K562 (cell line): ENCODE measurements around the gene TENT4A. TPM values are rescaled to one million over a fixed set of nuclear protein-coding genes. Genes with fewer than 3 reads are reported as not detected.
A peak's percentile ranks its signal among the peaks of the same experiment; 100 is the strongest.

Experiments
- ATAC-seq: fragments of 200-7000 bp; cut with Tn5 transposase; 3 replicates; pipeline ENCODE4 v1.9.1; 2020; ENCODE audit warnings: moderate library complexity
- BruUV-seq: library from RNA; stranded (reverse); fragments of 400-500 nt; replicated peaks from 2 replicates; lab custom pipeline; 2021; lab: Mats Ljungman, UMichigan
- CTCF ChIA-PET: fragments of 300-600 bp; formaldehyde crosslinking; extraction: SDS; loops from one replicate; lab custom pipeline; 2021; ENCODE audit warnings: low intra/inter-chr PET ratio; lab: Yijun Ruan, JAX
- POLR2A ChIA-PET: fragments of 300-600, 350-650 bp; sonication (Branson Sonifier 250); formaldehyde crosslinking; extraction: SDS; loops from one replicate; lab custom pipeline; 2021; ENCODE audit warnings: antibody characterized with exemption, inconsistent platforms; lab: Yijun Ruan, JAX
- DNase-seq, 4 experiments: peaks; one replicate each; pipeline versions ENCODE4 v3.0.0 to v3.0.0-alpha.2; 2011 to 2018; ENCODE audit warnings: low spot score in 3 of 4, mixed read lengths in 3 of 4; ENCODE audit errors: extremely low read depth in 1 of 4
- FAIRE-seq: peaks from 2 replicates; lab custom pipeline; 2011; peaks lifted over from hg19 to GRCh38; lab: Jason Lieb, UNC
- H2AFZ ChIP-seq: 2 replicates; pipeline ENCODE4 v1.6.0; 2011; ENCODE audit warnings: low read depth, low read length, control low read depth, inconsistent platforms
- H3K27ac ChIP-seq: fragments of 200-600 bp; 3 replicates; pipeline ENCODE4 v1.8.0; 2011; ENCODE audit warnings: low read depth, mild to moderate bottlenecking, control low read depth, inconsistent platforms, low read length, moderate library complexity, mixed read lengths; ENCODE audit errors: extremely low read depth
- H3K27me3 ChIP-seq, 2 experiments: fragments of 300-600 bp in 1 of 2; 2 replicates in 1 of 2; 3 replicates in 1 of 2; pipeline versions ENCODE4 v1.6.0 to v1.8.0; 2011; ENCODE audit warnings: inconsistent platforms in 2 of 2, low read length in 2 of 2, mild to moderate bottlenecking in 1 of 2, mixed read lengths in 1 of 2, moderate library complexity in 1 of 2; ENCODE audit not compliant: control insufficient read depth in 2 of 2, insufficient read depth in 2 of 2
- H3K36me3 ChIP-seq: fragments of 300-600 bp; 3 replicates; pipeline ENCODE4 v1.8.0; 2011; ENCODE audit warnings: mild to moderate bottlenecking, low read length, inconsistent platforms; ENCODE audit not compliant: control insufficient read depth, insufficient read depth
- H3K4me1 ChIP-seq, 2 experiments: fragments of 200-600 bp in 1 of 2; replicated peaks in 1 of 2; 2 replicates in 1 of 2; 3 replicates in 1 of 2; pipeline versions ENCODE4 v1.5.1 to v1.8.0; 2011; ENCODE audit warnings: inconsistent platforms in 2 of 2, low read length in 2 of 2, mild to moderate bottlenecking in 1 of 2, mixed read lengths in 1 of 2, moderate library complexity in 1 of 2; ENCODE audit not compliant: control insufficient read depth in 2 of 2, insufficient read depth in 2 of 2
- H3K4me2 ChIP-seq: 2 replicates; pipeline ENCODE4 v1.6.1; 2011; ENCODE audit warnings: low read length, control low read depth, inconsistent platforms, mixed read lengths; ENCODE audit not compliant: insufficient read depth
- H3K4me3 ChIP-seq: fragments of 200-600 bp; sonication (generic), shearing (Covaris generic); 2 replicates; pipeline ENCODE4 v1.5.1; 2016; ENCODE audit warnings: control low read depth, inconsistent platforms
- H3K79me2 ChIP-seq: fragments of 200-600 bp; 3 replicates; pipeline ENCODE4 v1.8.0; 2011; ENCODE audit warnings: low read length, inconsistent platforms; ENCODE audit not compliant: control insufficient read depth, insufficient read depth
- H3K9ac ChIP-seq, 2 experiments: 2 replicates each; pipeline versions ENCODE4 v1.6.0 to v1.6.1; 2011; ENCODE audit warnings: low read depth in 2 of 2, low read length in 2 of 2, control low read depth in 1 of 2, inconsistent platforms in 1 of 2, mild to moderate bottlenecking in 1 of 2, mixed read lengths in 1 of 2; ENCODE audit not compliant: insufficient read depth in 1 of 2
- H3K9me1 ChIP-seq: one replicate; pipeline ENCODE4 v1.6.0; 2011; ENCODE audit warnings: inconsistent platforms, mild to moderate bottlenecking, low read length, moderate library complexity; ENCODE audit not compliant: control insufficient read depth, insufficient read depth
- H3K9me3 ChIP-seq: replicated peaks from 2 replicates; pipeline ENCODE4 v1.5.1; 2011; ENCODE audit warnings: low read depth, low read length, inconsistent platforms; ENCODE audit not compliant: control insufficient read depth, insufficient read depth
- H4K20me1 ChIP-seq: replicated peaks from 2 replicates; pipeline ENCODE4 v1.6.1; 2011; ENCODE audit warnings: low read length, inconsistent platforms, mixed read lengths; ENCODE audit not compliant: control insufficient read depth, insufficient read depth
- ILK ChIP-seq: fragments of 450-650 bp; IDR thresholded peaks from 2 replicates; pipeline ENCODE4 v1.6.1; 2016; ENCODE audit warnings: missing genetic modification characterization, low read depth, mild to moderate bottlenecking, missing compliant biosample characterization, moderate library complexity, borderline replicate concordance
- KLF6 ChIP-seq: fragments of 250-450 bp; sonication (Bioruptor Pico); IDR thresholded peaks from 2 replicates; pipeline ENCODE4 v1.4.0; 2020; ENCODE audit warnings: mild to moderate bottlenecking, moderate library complexity, borderline replicate concordance
- MCM2 ChIP-seq: fragments of 450-650 bp; IDR thresholded peaks from 2 replicates; pipeline ENCODE4 v1.6.1; 2017; ENCODE audit warnings: low read depth, mild to moderate bottlenecking
- MIER1 ChIP-seq: fragments of 450-650 bp; IDR thresholded peaks from 2 replicates; pipeline ENCODE4 v1.6.1; 2016; ENCODE audit warnings: antibody characterized with exemption, mild to moderate bottlenecking, low read depth
- NCOA1 ChIP-seq: fragments of 450-650 bp; IDR thresholded peaks from 2 replicates; pipeline ENCODE4 v1.6.1; 2016; ENCODE audit warnings: low read depth
- POLR3A ChIP-seq: IDR thresholded peaks from 2 replicates; pipeline ENCODE4 v1.6.1; 2011; ENCODE audit warnings: borderline replicate concordance, mild to moderate bottlenecking, moderate library complexity; ENCODE audit not compliant: insufficient read length, insufficient read depth; ENCODE audit errors: extremely low read depth
- RNF2 ChIP-seq: sonication (generic); IDR thresholded peaks from 2 replicates; pipeline ENCODE4 v1.6.1; 2016
- ZNF583 ChIP-seq: fragments of 250-450 bp; sonication (Bioruptor Pico); IDR thresholded peaks from 2 replicates; pipeline ENCODE4 v1.4.0; 2020
- WGBS: fragments of 100-300 bp; shearing (Covaris generic); methylation state at CpG from one replicate; pipeline ENCODE4 v1.1.6; 2016; ENCODE audit warnings: low coverage, mixed read lengths; ENCODE audit not compliant: insufficient coverage; ENCODE audit errors: missing lambda C conversion rate; 5-methylcytosine and 5-hydroxymethylcytosine counted together
- in situ Hi-C: fragments of 300-500 bp; cut with MboI; formaldehyde crosslinking; loops from 4 replicates; pipeline ENCODE4 v1.15.0; 2018; ENCODE audit warnings: inconsistent platforms, mixed read lengths
- intact Hi-C: fragments of 100-400 bp; cut with micrococcal nuclease; formaldehyde crosslinking; loops from 2 replicates; pipeline ENCODE4 v1.14.2; 2022
- polyA plus RNA-seq, 8 experiments: library from polyadenylated mRNA; depleted of rRNA in 4 of 8; stranded (reverse) in 5 of 8; unstranded in 3 of 8; fragments of >200 nt; fragmentation: Nextera tagmentation in 2 of 8; fragmentation: Illumina TruSeq in 1 of 8; extraction: Ambion mirVana in 2 of 8; extraction: Trizol in 1 of 8; gene quantifications; 2 replicates each; pipeline versions ENCODE4 v1.2.1 to v1.2.3, GENCODE V29; 2011 to 2014; ENCODE audit warnings: inconsistent platforms in 1 of 8, missing spikeins in 1 of 8
- total RNA-seq, 7 experiments: library from RNA; depleted of rRNA in 6 of 7; stranded (reverse); fragments of >200 nt in 6 of 7; fragmentation: Illumina TruSeq in 2 of 7; extraction: Trizol in 2 of 7; gene quantifications; 2 replicates each; pipeline versions ENCODE4 v1.2.1 to v1.2.3, GENCODE V29; 2011 to 2021; ENCODE audit warnings: low replicate concordance in 1 of 7

Gene TENT4A
- total and polyA plus RNA-seq, 9 of the 15 experiments (the other 6 are each of a cell fraction or from before 2014, with no cell fraction given) = 1.3 to 27.3 (median 13.0) TPM

DNA sequence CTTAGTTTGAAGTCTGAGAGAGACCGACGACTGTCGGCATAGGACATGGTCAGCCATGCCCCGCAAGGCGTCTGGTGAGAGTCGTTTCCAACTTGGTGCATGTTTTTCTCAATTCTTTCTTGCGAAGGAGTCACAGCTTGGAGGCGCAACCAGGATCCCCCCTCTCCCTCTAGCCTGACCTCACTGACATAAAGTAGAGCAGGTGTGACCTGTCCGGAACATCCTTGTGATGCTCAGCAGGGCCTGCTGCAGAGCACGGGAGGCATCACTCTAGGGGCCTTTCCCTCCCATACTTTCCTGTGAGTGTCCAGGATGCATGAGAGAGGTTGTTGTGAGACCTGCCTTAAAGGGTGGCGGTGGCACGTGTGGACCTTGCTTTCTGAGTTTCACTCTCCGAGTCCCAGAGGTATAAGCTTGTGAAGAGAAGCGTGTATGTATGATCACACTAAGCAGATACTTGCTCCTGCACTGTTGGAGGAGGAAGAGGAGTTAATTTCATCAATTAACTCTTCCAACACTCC, 5.0 kb downstream of the TENT4A start:
- H3K9me3 ChIP-seq = no peaks in the 10 kb centered on the region
- H3K27ac ChIP-seq = no peak overlapping the region
- H3K4me2 ChIP-seq = no peak overlapping the region
- POLR2A ChIA-PET = interaction anchor here (0.6 to 2.5 kb wide), 5 partner anchors 8 to 121 kb away, joined by 3 to 16 read pairs (median 4); no protein-coding TSS in a partner anchor
- 91% methylated on average over 14 of the region's 14 CpGs for WGBS
- peaks cover 68% of the 10 kb centered on the region for H3K36me3 ChIP-seq
- DNase-seq = no peak
- peaks cover 91% of the 10 kb centered on the region for H3K79me2 ChIP-seq
- H3K4me3 ChIP-seq = no peak overlapping the region
- H3K9me1 ChIP-seq = peaks cover 34% of the 10 kb centered on the region
- no TSS peak for BruUV-seq
- intact Hi-C loops (loop anchor here (10.0 kb wide), 1 partner anchor 343 kb away; the partner anchor contains the start of gene MED10), in situ Hi-C loops (loop anchor here (5.0 kb wide), 1 partner anchor 86 kb away; the partner anchor contains the start of genes NSUN2 and SRD5A1)
- no peak overlapping the region for H2AFZ ChIP-seq
- CTCF ChIA-PET = no interaction called here
- peaks cover 30 to 36% of the 10 kb centered on the region in 2 experiments; a peak in 4 of 5 replicates for H3K4me1 ChIP-seq
- no peak for TF ChIP-seq POLR3A
- no peak for TF ChIP-seq ZNF583 (CRISPR knock-in tag)
- TF ChIP-seq NCOA1 = no peak
- no peak for TF ChIP-seq KLF6
- no peak for TF ChIP-seq MCM2
- no peak for TF ChIP-seq ILK (tag)
- TF ChIP-seq MIER1 = no peak
- no peak for TF ChIP-seq RNF2
- peak; percentile 58 for FAIRE-seq
- no peaks in the 10 kb centered on the region for H3K27me3 ChIP-seq
- peak overlapping the region in 1 of 2 experiments; percentile 57; a peak in 2 of 4 replicates for H3K9ac ChIP-seq
- peaks cover 75% of the 10 kb centered on the region for H4K20me1 ChIP-seq
- no peak for ATAC-seq
